AG10803 (cell line): ENCODE measurements around the gene SLC4A2.
"Not testable (repeated sequence)": the region's sequence is repeated elsewhere in the genome, so short reads cannot be mapped to it uniquely, and the experiment has no call there.

Experiments
- DNase-seq: peaks from one replicate; pipeline ENCODE4 v3.0.0; 2010; ENCODE audit warnings: low read depth
- H3K4me3 ChIP-seq: 2 replicates; pipeline ENCODE4 v1.5.1; 2011; ENCODE audit warnings: mild to moderate bottlenecking, low read length, control low read depth
- TF ChIP-seq, protein P1 (sequence below): conservative IDR thresholded peaks from 2 replicates; pipeline ENCODE4 v1.5.1; 2011; ENCODE audit warnings: mild to moderate bottlenecking, low read length, control low read depth, inconsistent platforms

The SLC4A2 gene, protein sequence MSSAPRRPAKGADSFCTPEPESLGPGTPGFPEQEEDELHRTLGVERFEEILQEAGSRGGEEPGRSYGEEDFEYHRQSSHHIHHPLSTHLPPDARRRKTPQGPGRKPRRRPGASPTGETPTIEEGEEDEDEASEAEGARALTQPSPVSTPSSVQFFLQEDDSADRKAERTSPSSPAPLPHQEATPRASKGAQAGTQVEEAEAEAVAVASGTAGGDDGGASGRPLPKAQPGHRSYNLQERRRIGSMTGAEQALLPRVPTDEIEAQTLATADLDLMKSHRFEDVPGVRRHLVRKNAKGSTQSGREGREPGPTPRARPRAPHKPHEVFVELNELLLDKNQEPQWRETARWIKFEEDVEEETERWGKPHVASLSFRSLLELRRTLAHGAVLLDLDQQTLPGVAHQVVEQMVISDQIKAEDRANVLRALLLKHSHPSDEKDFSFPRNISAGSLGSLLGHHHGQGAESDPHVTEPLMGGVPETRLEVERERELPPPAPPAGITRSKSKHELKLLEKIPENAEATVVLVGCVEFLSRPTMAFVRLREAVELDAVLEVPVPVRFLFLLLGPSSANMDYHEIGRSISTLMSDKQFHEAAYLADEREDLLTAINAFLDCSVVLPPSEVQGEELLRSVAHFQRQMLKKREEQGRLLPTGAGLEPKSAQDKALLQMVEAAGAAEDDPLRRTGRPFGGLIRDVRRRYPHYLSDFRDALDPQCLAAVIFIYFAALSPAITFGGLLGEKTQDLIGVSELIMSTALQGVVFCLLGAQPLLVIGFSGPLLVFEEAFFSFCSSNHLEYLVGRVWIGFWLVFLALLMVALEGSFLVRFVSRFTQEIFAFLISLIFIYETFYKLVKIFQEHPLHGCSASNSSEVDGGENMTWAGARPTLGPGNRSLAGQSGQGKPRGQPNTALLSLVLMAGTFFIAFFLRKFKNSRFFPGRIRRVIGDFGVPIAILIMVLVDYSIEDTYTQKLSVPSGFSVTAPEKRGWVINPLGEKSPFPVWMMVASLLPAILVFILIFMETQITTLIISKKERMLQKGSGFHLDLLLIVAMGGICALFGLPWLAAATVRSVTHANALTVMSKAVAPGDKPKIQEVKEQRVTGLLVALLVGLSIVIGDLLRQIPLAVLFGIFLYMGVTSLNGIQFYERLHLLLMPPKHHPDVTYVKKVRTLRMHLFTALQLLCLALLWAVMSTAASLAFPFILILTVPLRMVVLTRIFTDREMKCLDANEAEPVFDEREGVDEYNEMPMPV

DNA sequence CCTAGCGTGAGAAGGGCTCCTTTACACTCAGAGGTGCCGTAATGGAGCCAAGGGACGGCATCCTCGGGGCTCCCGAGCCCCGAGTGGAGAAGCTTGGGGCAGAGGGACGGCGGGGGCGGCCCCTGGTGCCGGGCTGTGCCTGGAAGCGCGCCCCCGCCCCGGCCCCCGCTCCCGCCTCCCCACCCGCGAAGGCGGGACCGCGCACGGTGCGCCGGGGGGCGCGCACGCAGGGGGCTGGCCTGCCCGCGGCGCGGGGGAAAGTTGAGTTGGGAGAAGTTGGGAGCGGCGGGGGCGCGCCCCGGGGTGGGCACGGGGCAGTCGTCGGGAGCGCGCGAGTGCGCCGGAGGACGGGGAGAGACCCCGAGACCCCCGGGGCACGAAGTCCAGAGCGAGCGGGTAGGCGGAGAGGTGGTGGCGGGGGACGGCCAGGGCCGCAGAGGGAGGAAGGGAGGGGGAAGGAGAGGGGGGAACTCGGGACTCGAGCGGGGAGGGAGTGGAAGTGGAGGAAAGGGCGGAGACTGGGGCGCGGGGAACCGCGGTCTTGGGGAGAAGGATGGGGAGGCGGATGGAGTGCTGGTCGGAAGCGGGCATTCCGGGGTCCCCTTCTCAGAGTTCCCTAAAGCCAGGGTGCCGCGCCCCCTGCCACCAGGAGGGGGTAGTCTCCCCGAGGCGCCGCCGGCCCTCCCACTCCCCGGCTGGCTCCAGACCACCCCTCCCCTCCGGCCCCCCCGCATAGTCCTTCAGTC, at the start of gene SLC4A2:
Gene SLC4A2 (plus strand): TSS at position 223 of the 746 bp plus-strand sequence. CDS start 2,399 bp downstream, outside the sequence.
- peak within 1 kb of the TSS; percentile 88 for H3K4me3 ChIP-seq
- TF ChIP-seq, protein P1, sequence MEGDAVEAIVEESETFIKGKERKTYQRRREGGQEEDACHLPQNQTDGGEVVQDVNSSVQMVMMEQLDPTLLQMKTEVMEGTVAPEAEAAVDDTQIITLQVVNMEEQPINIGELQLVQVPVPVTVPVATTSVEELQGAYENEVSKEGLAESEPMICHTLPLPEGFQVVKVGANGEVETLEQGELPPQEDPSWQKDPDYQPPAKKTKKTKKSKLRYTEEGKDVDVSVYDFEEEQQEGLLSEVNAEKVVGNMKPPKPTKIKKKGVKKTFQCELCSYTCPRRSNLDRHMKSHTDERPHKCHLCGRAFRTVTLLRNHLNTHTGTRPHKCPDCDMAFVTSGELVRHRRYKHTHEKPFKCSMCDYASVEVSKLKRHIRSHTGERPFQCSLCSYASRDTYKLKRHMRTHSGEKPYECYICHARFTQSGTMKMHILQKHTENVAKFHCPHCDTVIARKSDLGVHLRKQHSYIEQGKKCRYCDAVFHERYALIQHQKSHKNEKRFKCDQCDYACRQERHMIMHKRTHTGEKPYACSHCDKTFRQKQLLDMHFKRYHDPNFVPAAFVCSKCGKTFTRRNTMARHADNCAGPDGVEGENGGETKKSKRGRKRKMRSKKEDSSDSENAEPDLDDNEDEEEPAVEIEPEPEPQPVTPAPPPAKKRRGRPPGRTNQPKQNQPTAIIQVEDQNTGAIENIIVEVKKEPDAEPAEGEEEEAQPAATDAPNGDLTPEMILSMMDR: peak; percentile 38
- peak; percentile 63 for DNase-seq

DNA sequence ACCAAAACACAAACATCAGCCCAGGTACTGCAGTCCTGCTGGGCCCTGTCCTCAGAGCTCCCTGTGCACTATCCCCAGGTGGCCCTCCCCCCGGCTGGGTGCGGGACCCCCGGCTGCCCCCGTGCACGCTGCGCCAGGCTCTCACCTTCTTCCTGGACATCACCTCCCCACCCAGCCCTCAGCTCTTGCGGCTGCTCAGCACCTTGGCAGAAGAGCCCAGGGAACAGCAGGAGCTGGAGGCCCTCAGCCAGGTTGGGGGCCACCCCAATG, 49.4 kb upstream of the SLC4A2 start:
- no peak overlapping the region for H3K4me3 ChIP-seq
- no peak for DNase-seq
- TF ChIP-seq, protein P1: no peak

DNA sequence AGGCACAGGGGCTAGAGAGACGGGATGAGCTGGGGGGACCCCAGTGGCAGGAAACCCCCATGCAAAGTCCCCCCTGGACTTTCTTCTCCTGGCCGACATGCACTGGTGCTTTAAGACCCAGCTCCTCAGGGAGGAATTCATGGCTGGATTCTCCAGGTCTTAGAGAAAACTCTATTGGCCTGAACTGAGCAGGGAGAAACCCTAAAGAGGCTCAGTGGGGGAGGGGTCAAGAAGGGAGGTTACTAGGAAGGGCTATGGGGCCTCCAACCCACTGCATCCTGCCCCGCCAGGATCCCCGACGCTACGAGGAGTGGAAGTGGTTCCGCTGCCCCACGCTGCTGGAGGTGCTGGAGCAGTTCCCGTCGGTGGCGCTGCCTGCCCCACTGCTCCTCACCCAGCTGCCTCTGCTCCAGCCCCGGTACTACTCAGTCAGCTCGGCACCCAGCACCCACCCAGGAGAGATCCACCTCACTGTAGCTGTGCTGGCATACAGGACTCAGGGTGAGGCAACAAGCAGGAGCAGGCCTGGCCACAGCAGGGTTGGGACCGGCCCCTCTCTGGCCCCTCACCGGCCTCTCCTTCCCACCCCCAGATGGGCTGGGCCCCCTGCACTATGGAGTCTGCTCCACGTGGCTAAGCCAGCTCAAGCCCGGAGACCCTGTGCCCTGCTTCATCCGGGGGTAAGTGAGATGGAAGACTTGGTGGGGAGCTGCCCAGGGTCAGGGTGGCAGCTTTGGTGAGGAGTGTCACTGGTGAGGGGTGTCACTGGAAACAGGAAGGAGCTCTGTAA, 48.9 kb upstream of the SLC4A2 start:
- DNase-seq: peak; percentile 16
- H3K4me3 ChIP-seq: no peak overlapping the region; the same call in 1 of the 2 replicates
- TF ChIP-seq, protein P1: no peak

DNA sequence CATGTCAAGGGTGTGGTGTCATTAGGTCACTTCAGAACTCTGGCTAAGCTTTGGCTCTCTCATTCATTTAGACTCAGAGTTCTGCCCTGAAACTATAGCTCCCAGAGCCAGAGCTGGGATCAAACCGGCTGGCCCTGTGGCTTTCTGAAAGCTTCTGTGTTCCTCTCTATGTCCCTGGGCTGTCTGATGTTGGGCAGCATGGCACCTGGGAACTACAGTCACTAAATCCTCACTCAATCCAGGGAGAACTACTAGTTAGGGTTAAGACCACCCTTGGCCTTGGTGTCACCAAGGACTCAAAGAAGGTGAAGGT, 48.3 kb upstream of the SLC4A2 start:
- DNase-seq: no peak
- TF ChIP-seq, protein P1: no peak
- H3K4me3 ChIP-seq: no peak overlapping the region

DNA sequence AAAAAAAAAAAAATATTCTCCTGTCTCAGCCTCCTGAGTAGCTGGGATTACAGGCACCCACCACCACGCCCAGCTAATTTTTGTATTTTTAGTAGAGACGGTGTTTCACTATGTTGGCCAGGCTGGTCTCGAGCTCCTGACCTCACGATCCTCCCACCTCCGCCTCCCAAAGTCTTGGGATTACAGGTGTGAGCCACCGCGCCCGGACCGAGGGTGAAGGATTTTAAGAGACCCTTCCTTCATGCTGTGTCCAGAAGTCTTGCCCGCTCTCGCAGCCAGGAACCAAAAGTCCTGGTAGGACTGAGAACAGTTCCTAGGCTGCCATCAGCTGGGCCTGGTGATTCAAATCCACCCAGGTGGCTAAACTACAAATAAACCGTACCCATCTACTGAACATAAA, 47.8 kb upstream of the SLC4A2 start:
- not testable (repeated sequence) for H3K4me3 ChIP-seq, DNase-seq

DNA sequence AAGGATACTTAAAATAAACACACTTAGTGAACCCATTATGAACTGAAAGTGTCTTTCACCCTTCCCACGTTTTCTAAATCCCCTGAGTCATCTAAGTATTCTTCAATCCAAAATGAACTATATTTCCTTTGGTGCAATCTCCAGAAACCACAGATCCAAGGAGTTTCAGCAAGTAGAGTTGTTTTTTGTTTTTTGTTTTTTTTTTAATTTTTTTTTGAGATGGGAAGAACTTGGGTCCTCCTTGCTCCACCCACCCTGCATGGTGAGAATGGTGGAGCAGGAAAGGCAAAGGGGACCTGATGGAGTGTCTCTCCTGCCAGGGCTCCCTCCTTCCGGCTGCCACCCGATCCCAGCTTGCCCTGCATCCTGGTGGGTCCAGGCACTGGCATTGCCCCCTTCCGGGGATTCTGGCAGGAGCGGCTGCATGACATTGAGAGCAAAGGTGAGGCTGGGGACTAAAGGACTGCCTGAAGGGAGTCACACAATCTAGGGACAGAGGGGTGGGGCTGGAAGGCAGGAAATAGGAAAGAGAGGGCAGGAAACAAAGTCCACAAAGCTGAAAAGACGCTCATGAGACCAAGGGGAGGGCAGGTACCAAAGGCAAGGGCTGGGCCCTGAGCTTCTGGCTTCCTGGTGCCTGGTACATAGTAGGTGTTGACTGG, 47.2 kb upstream of the SLC4A2 start:
- no peak overlapping the region for H3K4me3 ChIP-seq
- TF ChIP-seq, protein P1: no peak
- no peak for DNase-seq
